Ovary (tissue), 9 donors: ENCODE results near the gene SORCS3. TPM values are rescaled to one million over a fixed set of nuclear protein-coding genes. Genes with fewer than 3 reads are reported as not detected.

ENCODE experiments used
- DNase-seq, 5 donors: peaks; one replicate each; pipeline ENCODE4 v3.0.0-alpha.2; 2019 to 2020
- H3K27ac ChIP-seq, 2 donors: fragments of 200-600 bp; one replicate each; pipeline versions ENCODE4 v1.5.1 to v1.8.0; 2019 to 2022
- H3K27me3 ChIP-seq: fragments of 200-600 bp; one replicate; pipeline ENCODE4 v1.8.0; 2022
- H3K36me3 ChIP-seq: fragments of 200-600 bp; sonication (generic); one replicate; pipeline ENCODE4 v1.5.1; 2019
- H3K4me1 ChIP-seq: one replicate; pipeline ENCODE4 v1.8.1; 2013; ENCODE audit warnings: mild to moderate bottlenecking, moderate library complexity; ENCODE audit not compliant: insufficient read depth
- H3K4me3 ChIP-seq: fragments of 200-600 bp; sonication (generic); one replicate; pipeline ENCODE4 v1.5.1; 2017
- H3K9me3 ChIP-seq, 2 donors: fragments of 200-600 bp in 1 of 2; sonication (generic) in 1 of 2; one replicate each; pipeline versions ENCODE4 v1.5.1 to v1.8.1; 2013 to 2019; ENCODE audit warnings: mild to moderate bottlenecking in 1 of 2, moderate library complexity in 1 of 2
- EP300 ChIP-seq: sonication (generic); formaldehyde crosslinking; IDR thresholded peaks from one replicate; pipeline ENCODE4 v1.6.1; 2017; ENCODE audit warnings: antibody characterized with exemption
- POLR2A ChIP-seq: fragments of 450-650 bp; IDR thresholded peaks from one replicate; pipeline ENCODE4 v1.6.1; 2017; ENCODE audit warnings: antibody characterized with exemption, mild to moderate bottlenecking, moderate library complexity
- WGBS, 3 donors: extraction: QIAGEN DNeasy Blood & Tissue Kit in 1 of 3; methylation state at CpG; one replicate each; pipeline versions ENCODE4 v1.1.5 to v1.1.7; 2013 to 2017; 5-methylcytosine and 5-hydroxymethylcytosine counted together
- intact Hi-C, 4 donors: fragments of 100-400 bp; cut with DNase I; formaldehyde crosslinking; loops; one replicate each; pipeline versions ENCODE4 v1.11.0 to v1.15.1; 2022 to 2023
- polyA plus RNA-seq, 2 donors: library from polyadenylated mRNA; stranded (reverse); fragments of 200-250 nt in 1 of 2; fragments of 350-450 nt in 1 of 2; fragmentation: Illumina TruSeq in 1 of 2; extraction: RNeasy Lipid Tissue Mini Kit (QIAGEN cat#74804) in 1 of 2; gene quantifications; one replicate each; pipeline ENCODE4 v1.2.3, GENCODE V29; 2013 to 2014
- total RNA-seq, 7 donors: library from RNA; depleted of rRNA in 2 of 7; stranded (reverse); fragments of >200 nt in 2 of 7; fragmentation: NEBNext Ultra II Directional in 3 of 7; extraction: Animal tissue kit (Norgen Biotek cat#: 25700) in 3 of 7; gene quantifications; one replicate each; pipeline versions ENCODE4 v1.1.0 to v1.2.4, GENCODE V29; 2016 to 2023
- TF ChIP-seq, protein P1 (sequence below), 3 donors: fragments of 450-650 bp in 2 of 3; fragments of 200-600 bp in 1 of 3; IDR thresholded peaks; one replicate each; pipeline versions ENCODE4 v1.5.1 to v1.8.0; 2016 to 2022; ENCODE audit warnings: antibody characterized with exemption in 3 of 3, mild to moderate bottlenecking in 1 of 3
- donor health status: DM: no; HTN: no; CAD: no; lungs with moderate emphysema.
- donor health status: DM: no; HTN: no; CAD: no.
- donor health status: Bipolar disorder and iron deficiency.
- donor health status: DM: yes; HTN: yes; CAD: no.
- donor health status: DM: no; HTN: no; CAD: no.
- donor health status: DM: yes; HTN: yes; CAD: no.

The SORCS3 gene
- total and polyA plus RNA-seq, 9 donors, result 0.07 to 4.5 (median 0.79) TPM; not detected in 1

GRCh38 chr10:104822088-104822487 lies 181.0 kb downstream of the SORCS3 start:
- no peak overlapping the region for H3K27ac ChIP-seq
- TF ChIP-seq EP300 (no peak), POLR2A (no peak)
- TF ChIP-seq, protein P1, sequence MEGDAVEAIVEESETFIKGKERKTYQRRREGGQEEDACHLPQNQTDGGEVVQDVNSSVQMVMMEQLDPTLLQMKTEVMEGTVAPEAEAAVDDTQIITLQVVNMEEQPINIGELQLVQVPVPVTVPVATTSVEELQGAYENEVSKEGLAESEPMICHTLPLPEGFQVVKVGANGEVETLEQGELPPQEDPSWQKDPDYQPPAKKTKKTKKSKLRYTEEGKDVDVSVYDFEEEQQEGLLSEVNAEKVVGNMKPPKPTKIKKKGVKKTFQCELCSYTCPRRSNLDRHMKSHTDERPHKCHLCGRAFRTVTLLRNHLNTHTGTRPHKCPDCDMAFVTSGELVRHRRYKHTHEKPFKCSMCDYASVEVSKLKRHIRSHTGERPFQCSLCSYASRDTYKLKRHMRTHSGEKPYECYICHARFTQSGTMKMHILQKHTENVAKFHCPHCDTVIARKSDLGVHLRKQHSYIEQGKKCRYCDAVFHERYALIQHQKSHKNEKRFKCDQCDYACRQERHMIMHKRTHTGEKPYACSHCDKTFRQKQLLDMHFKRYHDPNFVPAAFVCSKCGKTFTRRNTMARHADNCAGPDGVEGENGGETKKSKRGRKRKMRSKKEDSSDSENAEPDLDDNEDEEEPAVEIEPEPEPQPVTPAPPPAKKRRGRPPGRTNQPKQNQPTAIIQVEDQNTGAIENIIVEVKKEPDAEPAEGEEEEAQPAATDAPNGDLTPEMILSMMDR (IDR thresholded peaks at IDR 0.05), result no peak
- H3K4me3 ChIP-seq, result no peak overlapping the region
- intact Hi-C loops, result no loop called here
- WGBS, 3 donors, result 41 to 52% (median 48%) methylated on average over 3 of the region's 3 CpGs
- no peaks in the 10 kb centered on the region for H3K4me1 ChIP-seq
- no peak for DNase-seq
- no peaks in the 10 kb centered on the region for H3K9me3 ChIP-seq
- H3K36me3 ChIP-seq, result no peaks in the 10 kb centered on the region
- H3K27me3 ChIP-seq, result no peaks in the 10 kb centered on the region

- no peaks in the 10 kb centered on the region for H3K4me1 ChIP-seq
- 30 to 36% (median 35%) methylated on average over 6 of the region's 6 CpGs for WGBS, 3 donors
- no peaks in the 10 kb centered on the region for H3K9me3 ChIP-seq
- TF ChIP-seq EP300 (no peak), POLR2A (no peak)
- TF ChIP-seq, protein P1 (IDR thresholded peaks at IDR 0.05), result no peak
- H3K27me3 ChIP-seq, result no peaks in the 10 kb centered on the region
- no peak overlapping the region for H3K4me3 ChIP-seq
- intact Hi-C loops, result no loop called here
- no peaks in the 10 kb centered on the region for H3K36me3 ChIP-seq
- no peak overlapping the region for H3K27ac ChIP-seq
- peak in 3 of 5 donors; percentile 8 to 33 (median 17) for DNase-seq
Observed at GRCh38 chr10:104824380-104825006, 183.4 kb downstream of the SORCS3 start.

GRCh38 chr10:104831272-104831671 lies 190.2 kb downstream of the SORCS3 start:
- intact Hi-C loops, result no loop called here
- WGBS, 3 donors, result 68 to 83% (median 72%) methylated on average over 5 of the region's 5 CpGs

DNA sequence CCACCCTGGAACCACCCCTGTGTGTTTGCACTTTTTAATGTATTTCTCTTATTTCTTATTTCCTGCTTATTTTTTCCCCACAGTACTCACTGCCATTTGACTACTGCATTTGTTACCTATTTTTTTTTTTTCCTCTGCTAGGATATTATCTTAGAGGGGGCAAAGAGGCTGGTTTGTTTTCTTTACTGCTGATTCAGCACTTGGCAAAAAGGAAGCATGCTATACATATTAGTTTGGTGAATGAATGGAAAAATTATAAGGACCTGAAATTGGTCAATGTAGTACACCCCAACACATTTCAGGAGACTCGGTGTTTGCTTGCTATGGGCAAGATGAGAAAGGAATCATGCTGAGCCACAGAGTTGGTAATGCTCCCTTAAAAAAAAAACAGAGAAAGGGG lies 193.5 kb downstream of the SORCS3 start:
- H3K4me1 ChIP-seq, result no peaks in the 10 kb centered on the region
- no peaks in the 10 kb centered on the region for H3K36me3 ChIP-seq
- H3K9me3 ChIP-seq, result no peaks in the 10 kb centered on the region
- intact Hi-C loops, result no loop called here
- 64 to 76% (median 72%) methylated on average over 1 of the region's 1 CpG for WGBS, 3 donors
- no peak for DNase-seq
- H3K27ac ChIP-seq, result no peak overlapping the region
- H3K27me3 ChIP-seq, result no peaks in the 10 kb centered on the region
- H3K4me3 ChIP-seq, result no peak overlapping the region
- TF ChIP-seq EP300 (no peak), POLR2A (no peak)
- TF ChIP-seq, protein P1 (IDR thresholded peaks at IDR 0.05), result no peak

More at GRCh38 chr10:104831272-104831671, 190.2 kb downstream of the SORCS3 start:
- Histone ChIP-seq H3K4me3 (no peak overlapping the region), H3K36me3 (no peaks in the 10 kb centered on the region), H3K27me3 (no peaks in the 10 kb centered on the region), H3K4me1 (no peaks in the 10 kb centered on the region), H3K27ac (no peak overlapping the region), H3K9me3 (no peaks in the 10 kb centered on the region)
- TF ChIP-seq POLR2A (no peak), EP300 (no peak)
- TF ChIP-seq, protein P1 (IDR thresholded peaks at IDR 0.05), result no peak
- no peak for DNase-seq
